HL-60 (cell line): ENCODE measurements around the gene WASHC4.

Source experiments
- CTCF ChIP-seq: IDR thresholded peaks from one replicate; pipeline ENCODE4 v1.5.1; 2011; ENCODE audit warnings: low read length, control low read depth, inconsistent platforms; ENCODE audit not compliant: insufficient read depth
- GABPA ChIP-seq: IDR thresholded peaks from 2 replicates; pipeline ENCODE4 v1.6.1; 2012; ENCODE audit warnings: low read depth
- POLR2AphosphoS5 ChIP-seq: IDR thresholded peaks from 2 replicates; pipeline ENCODE4 v1.6.1; 2012; ENCODE audit warnings: low read depth
- SPI1 ChIP-seq: IDR thresholded peaks from 2 replicates; pipeline ENCODE4 v1.6.1; 2012; ENCODE audit warnings: low read depth, mild to moderate bottlenecking, borderline replicate concordance
- TF ChIP-seq, protein P1 (sequence below): IDR thresholded peaks from 2 replicates; pipeline ENCODE4 v1.6.1; 2012; ENCODE audit warnings: low read depth; ENCODE audit not compliant: insufficient replicate concordance

DNA sequence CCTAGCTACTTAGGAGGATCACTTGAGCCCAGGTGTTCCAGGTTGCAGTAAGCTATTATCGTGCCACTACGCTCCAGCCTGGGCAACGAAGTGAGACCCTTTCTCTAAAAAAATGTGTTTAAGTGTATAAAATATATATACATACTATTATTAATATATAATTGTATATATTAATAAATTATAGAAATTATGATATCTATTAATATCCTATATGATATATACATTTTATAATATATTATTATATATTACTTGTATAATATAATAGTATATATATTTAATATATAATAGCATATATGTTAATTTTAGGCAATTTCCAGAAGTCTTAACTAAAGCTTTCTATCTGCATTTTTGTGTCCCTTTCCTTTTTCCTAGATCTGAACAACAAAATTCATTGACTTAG is 35.5 kb upstream of the WASHC4 start:
- TF ChIP-seq CTCF (no peak), POLR2AphosphoS5 (no peak), SPI1 (no peak), GABPA (no peak)
- TF ChIP-seq, protein P1, sequence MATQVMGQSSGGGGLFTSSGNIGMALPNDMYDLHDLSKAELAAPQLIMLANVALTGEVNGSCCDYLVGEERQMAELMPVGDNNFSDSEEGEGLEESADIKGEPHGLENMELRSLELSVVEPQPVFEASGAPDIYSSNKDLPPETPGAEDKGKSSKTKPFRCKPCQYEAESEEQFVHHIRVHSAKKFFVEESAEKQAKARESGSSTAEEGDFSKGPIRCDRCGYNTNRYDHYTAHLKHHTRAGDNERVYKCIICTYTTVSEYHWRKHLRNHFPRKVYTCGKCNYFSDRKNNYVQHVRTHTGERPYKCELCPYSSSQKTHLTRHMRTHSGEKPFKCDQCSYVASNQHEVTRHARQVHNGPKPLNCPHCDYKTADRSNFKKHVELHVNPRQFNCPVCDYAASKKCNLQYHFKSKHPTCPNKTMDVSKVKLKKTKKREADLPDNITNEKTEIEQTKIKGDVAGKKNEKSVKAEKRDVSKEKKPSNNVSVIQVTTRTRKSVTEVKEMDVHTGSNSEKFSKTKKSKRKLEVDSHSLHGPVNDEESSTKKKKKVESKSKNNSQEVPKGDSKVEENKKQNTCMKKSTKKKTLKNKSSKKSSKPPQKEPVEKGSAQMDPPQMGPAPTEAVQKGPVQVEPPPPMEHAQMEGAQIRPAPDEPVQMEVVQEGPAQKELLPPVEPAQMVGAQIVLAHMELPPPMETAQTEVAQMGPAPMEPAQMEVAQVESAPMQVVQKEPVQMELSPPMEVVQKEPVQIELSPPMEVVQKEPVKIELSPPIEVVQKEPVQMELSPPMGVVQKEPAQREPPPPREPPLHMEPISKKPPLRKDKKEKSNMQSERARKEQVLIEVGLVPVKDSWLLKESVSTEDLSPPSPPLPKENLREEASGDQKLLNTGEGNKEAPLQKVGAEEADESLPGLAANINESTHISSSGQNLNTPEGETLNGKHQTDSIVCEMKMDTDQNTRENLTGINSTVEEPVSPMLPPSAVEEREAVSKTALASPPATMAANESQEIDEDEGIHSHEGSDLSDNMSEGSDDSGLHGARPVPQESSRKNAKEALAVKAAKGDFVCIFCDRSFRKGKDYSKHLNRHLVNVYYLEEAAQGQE: no peak
